IMR-90 (cell line): ENCODE results near the gene DDX24.

Experiments
- CEBPB ChIP-seq: IDR thresholded peaks from 2 replicates; pipeline ENCODE4 v1.6.1; 2012; ENCODE audit warnings: low read depth, low read length, improper control_type of control experiment
- CHD1 ChIP-seq: IDR thresholded peaks from 2 replicates; pipeline ENCODE4 v1.6.1; 2012; ENCODE audit warnings: low read depth, low read length, improper control_type of control experiment
- MAFK ChIP-seq: IDR thresholded peaks from 2 replicates; pipeline ENCODE4 v1.6.1; 2012; ENCODE audit warnings: low read depth, low read length, improper control_type of control experiment
- RAD21 ChIP-seq: IDR thresholded peaks from 2 replicates; pipeline ENCODE4 v1.6.1; 2012; ENCODE audit warnings: low read length, improper control_type of control experiment
- TF ChIP-seq, protein P1 (sequence below): conservative IDR thresholded peaks from 2 replicates; pipeline ENCODE4 v1.5.1; 2012; ENCODE audit warnings: mild to moderate bottlenecking, low read depth, low read length, improper control_type of control experiment

- no peak for TF ChIP-seq CHD1
- TF ChIP-seq, protein P1, sequence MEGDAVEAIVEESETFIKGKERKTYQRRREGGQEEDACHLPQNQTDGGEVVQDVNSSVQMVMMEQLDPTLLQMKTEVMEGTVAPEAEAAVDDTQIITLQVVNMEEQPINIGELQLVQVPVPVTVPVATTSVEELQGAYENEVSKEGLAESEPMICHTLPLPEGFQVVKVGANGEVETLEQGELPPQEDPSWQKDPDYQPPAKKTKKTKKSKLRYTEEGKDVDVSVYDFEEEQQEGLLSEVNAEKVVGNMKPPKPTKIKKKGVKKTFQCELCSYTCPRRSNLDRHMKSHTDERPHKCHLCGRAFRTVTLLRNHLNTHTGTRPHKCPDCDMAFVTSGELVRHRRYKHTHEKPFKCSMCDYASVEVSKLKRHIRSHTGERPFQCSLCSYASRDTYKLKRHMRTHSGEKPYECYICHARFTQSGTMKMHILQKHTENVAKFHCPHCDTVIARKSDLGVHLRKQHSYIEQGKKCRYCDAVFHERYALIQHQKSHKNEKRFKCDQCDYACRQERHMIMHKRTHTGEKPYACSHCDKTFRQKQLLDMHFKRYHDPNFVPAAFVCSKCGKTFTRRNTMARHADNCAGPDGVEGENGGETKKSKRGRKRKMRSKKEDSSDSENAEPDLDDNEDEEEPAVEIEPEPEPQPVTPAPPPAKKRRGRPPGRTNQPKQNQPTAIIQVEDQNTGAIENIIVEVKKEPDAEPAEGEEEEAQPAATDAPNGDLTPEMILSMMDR, result no peak
- no peak for TF ChIP-seq RAD21
- no peak for TF ChIP-seq CEBPB
- TF ChIP-seq MAFK, result no peak
Measured at GRCh38 chr14:94058128-94058673, 22.8 kb downstream of the DDX24 start.
